HCT116 (cell line): ENCODE results near the gene LY9.
A peak's percentile ranks its signal among the peaks of the same experiment; 100 is the strongest.

Experiments used
- EZH2 ChIP-seq: fragments of 200-600 bp; sonication (generic); IDR thresholded peaks from 2 replicates; pipeline ENCODE4 v1.6.1; 2017; ENCODE audit warnings: antibody characterized with exemption, mixed run types
- EZH2phosphoT487 ChIP-seq: fragments of 200-600 bp; IDR thresholded peaks from 2 replicates; pipeline ENCODE4 v1.6.1; 2018; ENCODE audit warnings: antibody characterized with exemption, borderline replicate concordance
- FOSL1 ChIP-seq: IDR thresholded peaks from 2 replicates; pipeline ENCODE4 v1.6.1; 2012; ENCODE audit warnings: low read depth
- JUND ChIP-seq: IDR thresholded peaks from 2 replicates; pipeline ENCODE4 v1.6.1; 2012
- POLR2A ChIP-seq: IDR thresholded peaks from 2 replicates; pipeline ENCODE4 v1.7.0; 2011; ENCODE audit warnings: borderline replicate concordance; ENCODE audit not compliant: insufficient read depth, insufficient read length; ENCODE audit errors: extremely low read depth
- POLR2AphosphoS5 ChIP-seq: IDR thresholded peaks from 2 replicates; pipeline ENCODE4 v1.6.1; 2011; ENCODE audit warnings: mild to moderate bottlenecking, low read depth, low read length, moderate library complexity
- SP1 ChIP-seq: IDR thresholded peaks from 2 replicates; pipeline ENCODE4 v1.6.1; 2012; ENCODE audit warnings: low read depth
- TCF7L2 ChIP-seq: IDR thresholded peaks from 2 replicates; pipeline ENCODE4 v1.7.0; 2011; ENCODE audit warnings: borderline replicate concordance, inconsistent platforms; ENCODE audit not compliant: insufficient read depth, insufficient read length; ENCODE audit errors: extremely low read depth
- YY1 ChIP-seq: IDR thresholded peaks from 2 replicates; pipeline ENCODE4 v1.6.1; 2011; ENCODE audit warnings: low read length, low read depth, moderate library complexity, mild to moderate bottlenecking; ENCODE audit not compliant: insufficient replicate concordance; ENCODE audit errors: extremely low read depth
- ZFX ChIP-seq: fragments of 450-650 bp; IDR thresholded peaks from 2 replicates; pipeline ENCODE4 v1.6.1; 2017
- TF ChIP-seq, protein P1 (sequence below), 3 experiments: fragments of 200-600 bp in 1 of 3; sonication (generic) in 1 of 3; IDR thresholded peaks in 2 of 3; conservative IDR thresholded peaks in 1 of 3; 2 replicates each; pipeline ENCODE4 v1.5.1; 2012 to 2017; ENCODE audit warnings: low read depth in 2 of 3, low read length in 2 of 3, antibody characterized with exemption in 1 of 3, borderline replicate concordance in 1 of 3, control low read depth in 1 of 3, mild to moderate bottlenecking in 1 of 3, mixed read lengths in 1 of 3, mixed run types in 1 of 3, moderate library complexity in 1 of 3; ENCODE audit not compliant: insufficient read depth in 1 of 3
- TF ChIP-seq, protein P2 (sequence below): IDR thresholded peaks from 2 replicates; pipeline ENCODE4 v1.6.1; 2012; ENCODE audit warnings: low read depth
- TF ChIP-seq, protein P3 (sequence below): IDR thresholded peaks from 2 replicates; pipeline ENCODE4 v1.6.1; 2012
- TF ChIP-seq, protein P4 (sequence below): IDR thresholded peaks from 2 replicates; pipeline ENCODE4 v1.6.1; 2011; ENCODE audit warnings: mild to moderate bottlenecking, low read length, moderate library complexity; ENCODE audit not compliant: insufficient replicate concordance; ENCODE audit errors: extremely low read depth

DNA sequence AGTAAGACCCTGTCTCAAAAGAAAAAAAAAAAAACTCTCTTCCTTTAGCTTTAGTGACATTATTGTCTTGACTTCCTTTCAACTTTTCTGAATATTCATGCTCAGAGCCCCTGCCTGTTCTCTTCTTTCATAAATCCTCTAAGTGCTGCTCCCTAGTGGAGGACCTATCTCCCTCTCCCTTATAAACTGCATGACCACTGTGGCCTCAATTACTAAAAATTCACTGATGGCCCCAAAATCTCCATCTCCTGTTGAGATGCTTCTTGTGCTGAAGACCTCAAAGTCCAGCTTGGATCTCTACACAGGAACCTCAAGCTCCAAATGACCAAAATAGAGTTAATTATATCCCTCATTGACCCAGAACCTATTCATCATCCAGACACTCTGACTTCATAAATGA lies 81.2 kb downstream of the LY9 start:
- TF ChIP-seq, protein P1, sequence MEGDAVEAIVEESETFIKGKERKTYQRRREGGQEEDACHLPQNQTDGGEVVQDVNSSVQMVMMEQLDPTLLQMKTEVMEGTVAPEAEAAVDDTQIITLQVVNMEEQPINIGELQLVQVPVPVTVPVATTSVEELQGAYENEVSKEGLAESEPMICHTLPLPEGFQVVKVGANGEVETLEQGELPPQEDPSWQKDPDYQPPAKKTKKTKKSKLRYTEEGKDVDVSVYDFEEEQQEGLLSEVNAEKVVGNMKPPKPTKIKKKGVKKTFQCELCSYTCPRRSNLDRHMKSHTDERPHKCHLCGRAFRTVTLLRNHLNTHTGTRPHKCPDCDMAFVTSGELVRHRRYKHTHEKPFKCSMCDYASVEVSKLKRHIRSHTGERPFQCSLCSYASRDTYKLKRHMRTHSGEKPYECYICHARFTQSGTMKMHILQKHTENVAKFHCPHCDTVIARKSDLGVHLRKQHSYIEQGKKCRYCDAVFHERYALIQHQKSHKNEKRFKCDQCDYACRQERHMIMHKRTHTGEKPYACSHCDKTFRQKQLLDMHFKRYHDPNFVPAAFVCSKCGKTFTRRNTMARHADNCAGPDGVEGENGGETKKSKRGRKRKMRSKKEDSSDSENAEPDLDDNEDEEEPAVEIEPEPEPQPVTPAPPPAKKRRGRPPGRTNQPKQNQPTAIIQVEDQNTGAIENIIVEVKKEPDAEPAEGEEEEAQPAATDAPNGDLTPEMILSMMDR (IDR thresholded peaks at IDR 0.05 in 2 of 3, conservative IDR thresholded peaks at IDR 0.05 in 1 of 3; ENCODE audit: borderline replicate concordance in 1 of 3, insufficient read depth in 1 of 3, low read depth in 2 of 3, low read length in 2 of 3): peak; percentile 11 to 43 (median 39); a peak in 3 of 6 replicates
- TF ChIP-seq EZH2 (no peak), JUND (no peak), ZFX (no peak), EZH2phosphoT487 (no peak), FOSL1 (no peak), SP1 (no peak), POLR2A (no peak), POLR2AphosphoS5 (no peak), TCF7L2 (no peak), YY1 (no peak)
- TF ChIP-seq, protein P2, sequence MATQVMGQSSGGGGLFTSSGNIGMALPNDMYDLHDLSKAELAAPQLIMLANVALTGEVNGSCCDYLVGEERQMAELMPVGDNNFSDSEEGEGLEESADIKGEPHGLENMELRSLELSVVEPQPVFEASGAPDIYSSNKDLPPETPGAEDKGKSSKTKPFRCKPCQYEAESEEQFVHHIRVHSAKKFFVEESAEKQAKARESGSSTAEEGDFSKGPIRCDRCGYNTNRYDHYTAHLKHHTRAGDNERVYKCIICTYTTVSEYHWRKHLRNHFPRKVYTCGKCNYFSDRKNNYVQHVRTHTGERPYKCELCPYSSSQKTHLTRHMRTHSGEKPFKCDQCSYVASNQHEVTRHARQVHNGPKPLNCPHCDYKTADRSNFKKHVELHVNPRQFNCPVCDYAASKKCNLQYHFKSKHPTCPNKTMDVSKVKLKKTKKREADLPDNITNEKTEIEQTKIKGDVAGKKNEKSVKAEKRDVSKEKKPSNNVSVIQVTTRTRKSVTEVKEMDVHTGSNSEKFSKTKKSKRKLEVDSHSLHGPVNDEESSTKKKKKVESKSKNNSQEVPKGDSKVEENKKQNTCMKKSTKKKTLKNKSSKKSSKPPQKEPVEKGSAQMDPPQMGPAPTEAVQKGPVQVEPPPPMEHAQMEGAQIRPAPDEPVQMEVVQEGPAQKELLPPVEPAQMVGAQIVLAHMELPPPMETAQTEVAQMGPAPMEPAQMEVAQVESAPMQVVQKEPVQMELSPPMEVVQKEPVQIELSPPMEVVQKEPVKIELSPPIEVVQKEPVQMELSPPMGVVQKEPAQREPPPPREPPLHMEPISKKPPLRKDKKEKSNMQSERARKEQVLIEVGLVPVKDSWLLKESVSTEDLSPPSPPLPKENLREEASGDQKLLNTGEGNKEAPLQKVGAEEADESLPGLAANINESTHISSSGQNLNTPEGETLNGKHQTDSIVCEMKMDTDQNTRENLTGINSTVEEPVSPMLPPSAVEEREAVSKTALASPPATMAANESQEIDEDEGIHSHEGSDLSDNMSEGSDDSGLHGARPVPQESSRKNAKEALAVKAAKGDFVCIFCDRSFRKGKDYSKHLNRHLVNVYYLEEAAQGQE: no peak
- TF ChIP-seq, protein P3, sequence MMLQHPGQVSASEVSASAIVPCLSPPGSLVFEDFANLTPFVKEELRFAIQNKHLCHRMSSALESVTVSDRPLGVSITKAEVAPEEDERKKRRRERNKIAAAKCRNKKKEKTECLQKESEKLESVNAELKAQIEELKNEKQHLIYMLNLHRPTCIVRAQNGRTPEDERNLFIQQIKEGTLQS: no peak
- TF ChIP-seq, protein P4, sequence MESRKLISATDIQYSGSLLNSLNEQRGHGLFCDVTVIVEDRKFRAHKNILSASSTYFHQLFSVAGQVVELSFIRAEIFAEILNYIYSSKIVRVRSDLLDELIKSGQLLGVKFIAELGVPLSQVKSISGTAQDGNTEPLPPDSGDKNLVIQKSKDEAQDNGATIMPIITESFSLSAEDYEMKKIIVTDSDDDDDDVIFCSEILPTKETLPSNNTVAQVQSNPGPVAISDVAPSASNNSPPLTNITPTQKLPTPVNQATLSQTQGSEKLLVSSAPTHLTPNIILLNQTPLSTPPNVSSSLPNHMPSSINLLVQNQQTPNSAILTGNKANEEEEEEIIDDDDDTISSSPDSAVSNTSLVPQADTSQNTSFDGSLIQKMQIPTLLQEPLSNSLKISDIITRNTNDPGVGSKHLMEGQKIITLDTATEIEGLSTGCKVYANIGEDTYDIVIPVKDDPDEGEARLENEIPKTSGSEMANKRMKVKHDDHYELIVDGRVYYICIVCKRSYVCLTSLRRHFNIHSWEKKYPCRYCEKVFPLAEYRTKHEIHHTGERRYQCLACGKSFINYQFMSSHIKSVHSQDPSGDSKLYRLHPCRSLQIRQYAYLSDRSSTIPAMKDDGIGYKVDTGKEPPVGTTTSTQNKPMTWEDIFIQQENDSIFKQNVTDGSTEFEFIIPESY: no peak
